Measurements from ENCODE around the gene STRN.

DNA sequence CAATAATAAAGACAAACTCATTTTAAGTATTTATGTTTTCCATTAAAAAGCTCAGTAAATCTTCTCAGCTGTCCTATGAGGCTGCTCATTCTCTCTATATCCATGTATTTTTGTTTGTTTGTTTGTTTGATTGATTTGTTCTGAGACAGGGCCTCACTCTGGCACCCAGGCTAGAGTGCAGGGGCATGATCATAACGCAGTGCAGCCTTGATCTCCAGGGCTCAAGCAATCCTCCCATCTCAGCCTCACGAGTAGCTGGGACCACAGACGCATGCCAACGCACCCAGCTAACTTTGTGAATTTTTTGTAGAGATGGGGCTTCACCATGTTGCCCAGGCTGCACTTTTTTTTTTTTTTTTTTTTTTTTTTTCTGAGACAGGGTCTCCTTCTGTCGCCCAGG is 5.6 kb downstream of the STRN start:
- TF ChIP-seq, protein P1, sequence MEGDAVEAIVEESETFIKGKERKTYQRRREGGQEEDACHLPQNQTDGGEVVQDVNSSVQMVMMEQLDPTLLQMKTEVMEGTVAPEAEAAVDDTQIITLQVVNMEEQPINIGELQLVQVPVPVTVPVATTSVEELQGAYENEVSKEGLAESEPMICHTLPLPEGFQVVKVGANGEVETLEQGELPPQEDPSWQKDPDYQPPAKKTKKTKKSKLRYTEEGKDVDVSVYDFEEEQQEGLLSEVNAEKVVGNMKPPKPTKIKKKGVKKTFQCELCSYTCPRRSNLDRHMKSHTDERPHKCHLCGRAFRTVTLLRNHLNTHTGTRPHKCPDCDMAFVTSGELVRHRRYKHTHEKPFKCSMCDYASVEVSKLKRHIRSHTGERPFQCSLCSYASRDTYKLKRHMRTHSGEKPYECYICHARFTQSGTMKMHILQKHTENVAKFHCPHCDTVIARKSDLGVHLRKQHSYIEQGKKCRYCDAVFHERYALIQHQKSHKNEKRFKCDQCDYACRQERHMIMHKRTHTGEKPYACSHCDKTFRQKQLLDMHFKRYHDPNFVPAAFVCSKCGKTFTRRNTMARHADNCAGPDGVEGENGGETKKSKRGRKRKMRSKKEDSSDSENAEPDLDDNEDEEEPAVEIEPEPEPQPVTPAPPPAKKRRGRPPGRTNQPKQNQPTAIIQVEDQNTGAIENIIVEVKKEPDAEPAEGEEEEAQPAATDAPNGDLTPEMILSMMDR (IDR thresholded peaks at IDR 0.05) = no peak
- TF ChIP-seq POLR2A (IDR thresholded peaks at IDR 0.05) = no peak

Measured in esophagus squamous epithelium (tissue), 4 donors.